Nephron (organoid): ENCODE data around the gene IL1RAP.
"Not testable (repeated sequence)": the region's sequence is repeated elsewhere in the genome, so short reads cannot be mapped to it uniquely, and the experiment has no call there.

Source experiments
- H3K27ac Mint-ChIP-seq, 3 experiments: 2 replicates each; pipeline ENCODE4 v1.8.0; 2020; ENCODE audit warnings: mixed read lengths in 3 of 3, mild to moderate bottlenecking in 2 of 3, moderate library complexity in 1 of 3
- H3K27me3 Mint-ChIP-seq: 2 replicates; pipeline ENCODE4 v1.8.0; 2021; ENCODE audit warnings: low read depth, mild to moderate bottlenecking, moderate library complexity, mixed read lengths
- H3K36me3 Mint-ChIP-seq: 2 replicates; pipeline ENCODE4 v1.8.0; 2020; ENCODE audit warnings: low read depth, mixed read lengths
- H3K4me1 Mint-ChIP-seq: 2 replicates; pipeline ENCODE4 v1.8.0; 2020; ENCODE audit warnings: mixed read lengths
- H3K4me3 Mint-ChIP-seq, 3 experiments: 2 replicates each; pipeline ENCODE4 v1.8.0; 2020; ENCODE audit warnings: mild to moderate bottlenecking in 3 of 3, mixed read lengths in 3 of 3, moderate library complexity in 2 of 3
- H3K9me3 Mint-ChIP-seq: 2 replicates; pipeline ENCODE4 v1.8.0; 2020; ENCODE audit warnings: mixed read lengths
- TF ChIP-seq, protein P1 (sequence below), 3 experiments: fragments of 200-600 bp; sonication (generic); IDR thresholded peaks; one replicate each; pipeline ENCODE4 v1.5.0; 2021; ENCODE audit warnings: antibody characterized with exemption in 3 of 3; ENCODE audit not compliant: unreplicated experiment in 3 of 3

IL1RAP gene

GRCh38 chr3:190513409-190514370 lies at the start of gene IL1RAP:
Gene IL1RAP, plus strand, starts transcription at chr3:190514085. Its CDS starts 50,205 bp downstream, at chr3:190564290.
- H3K4me3 Mint-ChIP-seq, result peak within 1 kb of the TSS; percentile 90 to 94 (median 90)
- TF ChIP-seq, protein P1, sequence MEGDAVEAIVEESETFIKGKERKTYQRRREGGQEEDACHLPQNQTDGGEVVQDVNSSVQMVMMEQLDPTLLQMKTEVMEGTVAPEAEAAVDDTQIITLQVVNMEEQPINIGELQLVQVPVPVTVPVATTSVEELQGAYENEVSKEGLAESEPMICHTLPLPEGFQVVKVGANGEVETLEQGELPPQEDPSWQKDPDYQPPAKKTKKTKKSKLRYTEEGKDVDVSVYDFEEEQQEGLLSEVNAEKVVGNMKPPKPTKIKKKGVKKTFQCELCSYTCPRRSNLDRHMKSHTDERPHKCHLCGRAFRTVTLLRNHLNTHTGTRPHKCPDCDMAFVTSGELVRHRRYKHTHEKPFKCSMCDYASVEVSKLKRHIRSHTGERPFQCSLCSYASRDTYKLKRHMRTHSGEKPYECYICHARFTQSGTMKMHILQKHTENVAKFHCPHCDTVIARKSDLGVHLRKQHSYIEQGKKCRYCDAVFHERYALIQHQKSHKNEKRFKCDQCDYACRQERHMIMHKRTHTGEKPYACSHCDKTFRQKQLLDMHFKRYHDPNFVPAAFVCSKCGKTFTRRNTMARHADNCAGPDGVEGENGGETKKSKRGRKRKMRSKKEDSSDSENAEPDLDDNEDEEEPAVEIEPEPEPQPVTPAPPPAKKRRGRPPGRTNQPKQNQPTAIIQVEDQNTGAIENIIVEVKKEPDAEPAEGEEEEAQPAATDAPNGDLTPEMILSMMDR (IDR thresholded peaks at IDR 0.05; ENCODE audit: unreplicated experiment in 3 of 3), result peak; percentile 69 to 86 (median 72)
- H3K36me3 Mint-ChIP-seq, result no peaks in the 10 kb centered on the region
- peak within 1 kb of the TSS; percentile 28 to 62 (median 45) for H3K27ac Mint-ChIP-seq
- peaks cover 19% of the 10 kb centered on the region for H3K27me3 Mint-ChIP-seq
- H3K9me3 Mint-ChIP-seq, result no peaks in the 10 kb centered on the region
- peaks cover 5% of the 10 kb centered on the region for H3K4me1 Mint-ChIP-seq

GRCh38 chr3:190467922-190468321 lies 46.0 kb upstream of the IL1RAP start:
- TF ChIP-seq, protein P1 (IDR thresholded peaks at IDR 0.05; ENCODE audit: unreplicated experiment in 3 of 3), result no peak
- Mint-ChIP-seq H3K9me3 (peaks cover 22% of the 10 kb centered on the region), H3K36me3 (peaks cover 3% of the 10 kb centered on the region), H3K4me3 (no peak overlapping the region), H3K27me3 (peaks cover 6% of the 10 kb centered on the region), H3K4me1 (no peaks in the 10 kb centered on the region), H3K27ac (no peak overlapping the region)

DNA sequence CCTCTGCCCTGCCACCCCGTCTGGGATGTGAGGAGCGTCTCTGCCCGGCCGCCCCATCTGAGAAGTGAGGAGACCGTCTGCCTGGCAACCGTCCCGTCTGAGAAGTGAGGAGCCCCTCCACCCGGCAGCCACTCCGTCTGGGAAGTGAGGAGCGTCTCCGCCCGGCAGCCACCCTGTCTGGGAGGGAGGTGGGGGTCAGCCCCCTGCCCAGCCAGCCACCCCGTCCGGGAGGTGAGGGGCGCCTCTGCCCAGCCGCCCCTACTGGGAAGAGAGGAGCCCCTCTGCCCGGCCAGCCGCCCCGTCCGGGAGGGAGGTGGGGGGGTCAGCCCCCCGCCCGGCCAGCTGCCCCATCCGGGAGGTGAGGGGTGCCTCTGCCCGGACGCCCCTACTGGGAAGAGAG lies 40.6 kb upstream of the IL1RAP start:
- H3K27ac Mint-ChIP-seq, H3K36me3 Mint-ChIP-seq, H3K27me3 Mint-ChIP-seq, H3K4me3 Mint-ChIP-seq, H3K4me1 Mint-ChIP-seq: not testable (repeated sequence)
- H3K9me3 Mint-ChIP-seq, result peaks cover 22% of the 10 kb centered on the region

DNA sequence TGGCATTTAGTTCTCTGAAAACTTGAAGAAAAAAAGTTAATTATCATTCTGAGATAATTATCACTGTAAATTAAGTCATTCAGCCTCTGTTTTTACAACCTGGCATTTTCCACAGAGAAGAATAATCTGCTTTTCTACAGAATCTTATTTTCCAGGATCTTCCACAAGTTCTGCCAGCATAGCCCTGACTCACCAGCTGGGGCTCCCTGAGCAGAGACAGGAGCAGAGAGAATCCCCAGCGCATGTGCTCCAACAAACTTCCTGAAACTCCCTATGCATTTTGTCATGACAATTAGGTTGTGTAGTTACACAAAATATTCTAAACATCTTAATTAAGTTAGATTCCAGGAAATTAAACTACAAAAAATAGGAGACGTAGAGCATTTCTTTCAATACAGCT lies 32.1 kb upstream of the IL1RAP start:
- TF ChIP-seq, protein P1 (IDR thresholded peaks at IDR 0.05; ENCODE audit: unreplicated experiment in 3 of 3), result no peak
- H3K4me1 Mint-ChIP-seq, result no peaks in the 10 kb centered on the region
- H3K9me3 Mint-ChIP-seq, result no peaks in the 10 kb centered on the region
- H3K36me3 Mint-ChIP-seq, result no peaks in the 10 kb centered on the region
- H3K4me3 Mint-ChIP-seq, result no peak overlapping the region
- no peak overlapping the region for H3K27ac Mint-ChIP-seq
- no peaks in the 10 kb centered on the region for H3K27me3 Mint-ChIP-seq

DNA sequence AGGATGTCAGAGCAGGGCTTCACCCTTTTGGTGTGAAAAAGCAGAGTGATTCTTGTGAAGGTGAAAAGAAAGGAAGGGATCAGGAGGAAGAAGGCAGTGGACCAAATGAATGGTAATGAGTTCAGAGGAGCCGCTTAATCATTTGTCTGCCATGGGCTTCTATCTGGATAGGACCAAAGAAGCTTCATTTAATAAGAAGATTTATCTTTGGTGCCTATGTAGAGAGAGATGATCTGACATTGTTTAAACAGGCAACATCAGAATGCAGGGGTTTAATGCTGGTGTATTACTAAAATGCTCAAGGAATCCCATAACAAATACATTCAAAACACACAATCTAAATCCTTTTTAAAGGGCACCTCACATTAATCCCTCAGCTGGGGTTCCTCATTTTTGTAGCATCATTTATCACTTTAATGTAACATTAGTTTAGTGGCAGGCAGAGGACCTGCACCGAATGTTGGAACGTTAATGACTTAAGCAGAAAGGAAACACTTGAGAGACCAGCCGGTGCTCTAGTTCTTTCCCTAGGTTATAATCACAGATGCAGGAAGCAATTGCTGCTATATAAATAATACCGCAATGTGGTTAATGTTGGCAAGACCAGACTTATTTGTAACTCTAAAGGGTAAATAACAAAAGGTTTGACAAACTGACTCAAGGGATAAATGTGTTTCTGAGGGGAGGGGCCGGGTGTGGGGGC lies 27.9 kb upstream of the IL1RAP start:
- Mint-ChIP-seq H3K4me1 (peaks cover 6% of the 10 kb centered on the region), H3K27me3 (no peaks in the 10 kb centered on the region), H3K27ac (no peak overlapping the region), H3K4me3 (no peak overlapping the region), H3K36me3 (no peaks in the 10 kb centered on the region), H3K9me3 (no peaks in the 10 kb centered on the region)
- TF ChIP-seq, protein P1 (IDR thresholded peaks at IDR 0.05; ENCODE audit: unreplicated experiment in 3 of 3), result no peak

- TF ChIP-seq, protein P1 (IDR thresholded peaks at IDR 0.05; ENCODE audit: unreplicated experiment in 3 of 3), result no peak
- no peaks in the 10 kb centered on the region for H3K27me3 Mint-ChIP-seq
- no peaks in the 10 kb centered on the region for H3K36me3 Mint-ChIP-seq
- H3K9me3 Mint-ChIP-seq, result no peaks in the 10 kb centered on the region
- H3K4me3 Mint-ChIP-seq, result no peak overlapping the region
- peaks cover 6% of the 10 kb centered on the region for H3K4me1 Mint-ChIP-seq
- H3K27ac Mint-ChIP-seq, result no peak overlapping the region
These were observed 27.4 kb upstream of the IL1RAP start for GRCh38 chr3:190486533-190486864.
